DOHH2 (cell line): Measurements from ENCODE around the gene FAM53A.

Experiments
- CTCF ChIP-seq: fragments of 200-600 bp; sonication (generic); IDR thresholded peaks from one replicate; pipeline ENCODE4 v1.5.1; 2014; ENCODE audit warnings: antibody characterized with exemption, mild to moderate bottlenecking, low read depth, low read length; ENCODE audit not compliant: poor library complexity, severe bottlenecking
- EZH2phosphoT487 ChIP-seq: fragments of 200-600 bp; sonication (generic); IDR thresholded peaks from 2 replicates; pipeline ENCODE4 v1.6.1; 2017; ENCODE audit warnings: borderline replicate concordance, mild to moderate bottlenecking, antibody characterized with exemption, low read length, moderate library complexity, mixed read lengths

GRCh38 chr4:1661695-1662094 lies 22.4 kb downstream of the FAM53A start:
- TF ChIP-seq EZH2phosphoT487 (no peak), CTCF (no peak)
